MCF 10A (cell line): ENCODE data around the gene RWDD1. TPM values are rescaled to one million over a fixed set of nuclear protein-coding genes. Genes with fewer than 3 reads are reported as not detected.

Experiments
- BruUV-seq: library from RNA; stranded (reverse); fragments of 400-500 nt; replicated peaks from 2 replicates; lab custom pipeline; 2021; lab: Mats Ljungman, UMichigan
- CTCF ChIA-PET: fragments of 300-600 bp; sonication (Branson Sonifier 250); formaldehyde crosslinking; extraction: SDS; loops from one replicate; lab custom pipeline; 2021; ENCODE audit warnings: antibody characterized with exemption, inconsistent platforms; lab: Yijun Ruan, JAX
- POLR2A ChIA-PET: fragments of 300-600, 350-650 bp; sonication (Branson Sonifier 250); formaldehyde crosslinking; extraction: SDS; loops from one replicate; lab custom pipeline; 2020; ENCODE audit warnings: antibody characterized with exemption, inconsistent platforms; lab: Yijun Ruan, JAX
- DNase-seq: peaks from one replicate; pipeline ENCODE4 v3.0.0-alpha.2; 2018; ENCODE audit not compliant: unreplicated experiment
- H3K27ac Mint-ChIP-seq: one replicate; pipeline ENCODE4 v1.8.0; 2022; ENCODE audit warnings: mild to moderate bottlenecking, low read depth, mixed read lengths; ENCODE audit not compliant: unreplicated experiment
- H3K27me3 Mint-ChIP-seq: one replicate; pipeline ENCODE4 v1.8.0; 2022; ENCODE audit warnings: mixed read lengths; ENCODE audit not compliant: insufficient read depth, unreplicated experiment
- H3K36me3 Mint-ChIP-seq: one replicate; pipeline ENCODE4 v1.8.0; 2022; ENCODE audit warnings: mild to moderate bottlenecking, moderate library complexity, mixed read lengths; ENCODE audit not compliant: insufficient read depth, unreplicated experiment
- H3K4me1 Mint-ChIP-seq: one replicate; pipeline ENCODE4 v1.8.0; 2022; ENCODE audit warnings: mixed read lengths; ENCODE audit not compliant: insufficient read depth, unreplicated experiment
- H3K4me3 Mint-ChIP-seq: one replicate; pipeline ENCODE4 v1.8.0; 2022; ENCODE audit warnings: mild to moderate bottlenecking, moderate library complexity, mixed read lengths; ENCODE audit not compliant: unreplicated experiment
- H3K9me3 Mint-ChIP-seq: one replicate; pipeline ENCODE4 v1.8.0; 2022; ENCODE audit warnings: mixed read lengths; ENCODE audit not compliant: unreplicated experiment
- intact Hi-C: fragments of 100-400 bp; cut with micrococcal nuclease; formaldehyde crosslinking; loops from 2 replicates; pipeline ENCODE4 v1.14.1; 2022
- total RNA-seq: library from RNA; stranded (reverse); gene quantifications from 2 replicates; pipeline ENCODE4 v1.2.3, GENCODE V29; 2022
- TF ChIP-seq, protein P1 (sequence below): fragments of 200-600 bp; IDR thresholded peaks from one replicate; pipeline ENCODE4 v1.8.0; 2022; ENCODE audit warnings: antibody characterized with exemption, mild to moderate bottlenecking; ENCODE audit not compliant: unreplicated experiment

Gene RWDD1
- total RNA-seq, 1 experiment from 2014 or later: 57.2 TPM

DNA sequence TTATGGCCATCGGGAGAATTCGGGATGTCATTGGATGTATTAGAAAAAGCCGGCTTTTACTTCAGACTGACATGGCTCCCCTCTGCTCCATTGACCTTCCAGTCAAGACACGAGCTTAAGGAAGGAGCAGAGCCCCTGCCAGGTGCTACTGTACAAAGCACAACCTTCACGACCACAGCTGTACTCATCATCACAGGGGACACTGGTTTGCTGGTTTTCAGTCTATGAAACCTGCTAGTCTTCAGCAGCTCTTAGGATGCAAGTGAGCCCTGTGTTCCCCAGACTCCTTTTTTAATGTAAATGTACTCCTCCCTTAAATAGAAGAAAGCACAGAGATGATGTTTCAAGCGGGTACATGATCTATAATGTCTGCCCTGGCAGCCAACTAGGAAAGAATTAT is 23.9 kb upstream of the RWDD1 start:
- Mint-ChIP-seq H3K9me3 (no peaks in the 10 kb centered on the region), H3K27me3 (no peaks in the 10 kb centered on the region), H3K4me1 (no peaks in the 10 kb centered on the region), H3K27ac (no peak overlapping the region), H3K4me3 (no peak overlapping the region), H3K36me3 (no peaks in the 10 kb centered on the region)
- no TSS peak for BruUV-seq
- DNase-seq: no peak
- CTCF ChIA-PET: interaction anchor here (0.9 to 1.8 kb wide), 4 partner anchors 9 to 15 kb away, joined by 3 to 17 read pairs (median 6); no protein-coding TSS in a partner anchor
- POLR2A ChIA-PET: no interaction called here
- intact Hi-C loops: no loop called here
- TF ChIP-seq, protein P1, sequence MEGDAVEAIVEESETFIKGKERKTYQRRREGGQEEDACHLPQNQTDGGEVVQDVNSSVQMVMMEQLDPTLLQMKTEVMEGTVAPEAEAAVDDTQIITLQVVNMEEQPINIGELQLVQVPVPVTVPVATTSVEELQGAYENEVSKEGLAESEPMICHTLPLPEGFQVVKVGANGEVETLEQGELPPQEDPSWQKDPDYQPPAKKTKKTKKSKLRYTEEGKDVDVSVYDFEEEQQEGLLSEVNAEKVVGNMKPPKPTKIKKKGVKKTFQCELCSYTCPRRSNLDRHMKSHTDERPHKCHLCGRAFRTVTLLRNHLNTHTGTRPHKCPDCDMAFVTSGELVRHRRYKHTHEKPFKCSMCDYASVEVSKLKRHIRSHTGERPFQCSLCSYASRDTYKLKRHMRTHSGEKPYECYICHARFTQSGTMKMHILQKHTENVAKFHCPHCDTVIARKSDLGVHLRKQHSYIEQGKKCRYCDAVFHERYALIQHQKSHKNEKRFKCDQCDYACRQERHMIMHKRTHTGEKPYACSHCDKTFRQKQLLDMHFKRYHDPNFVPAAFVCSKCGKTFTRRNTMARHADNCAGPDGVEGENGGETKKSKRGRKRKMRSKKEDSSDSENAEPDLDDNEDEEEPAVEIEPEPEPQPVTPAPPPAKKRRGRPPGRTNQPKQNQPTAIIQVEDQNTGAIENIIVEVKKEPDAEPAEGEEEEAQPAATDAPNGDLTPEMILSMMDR: no peak

DNA sequence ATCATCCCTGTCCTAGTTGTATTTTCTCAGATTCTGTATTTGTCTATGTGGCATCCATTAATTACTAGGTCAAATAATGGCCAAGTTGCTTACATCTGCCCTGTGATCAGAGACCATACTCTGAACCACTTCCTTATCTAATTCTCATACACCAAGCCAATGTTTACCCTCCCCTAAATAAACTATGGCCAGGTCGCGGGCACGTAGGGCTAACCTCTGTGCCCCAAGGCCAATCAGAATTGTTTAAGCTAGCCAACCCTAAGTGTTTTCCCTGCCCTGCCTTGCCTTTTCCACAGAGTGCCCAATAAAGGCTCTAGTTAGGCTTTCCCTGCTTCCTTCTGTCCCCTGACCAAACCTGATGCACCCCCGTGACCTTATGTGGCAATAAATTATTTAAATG is 20.5 kb upstream of the RWDD1 start:
- Mint-ChIP-seq H3K9me3 (no peaks in the 10 kb centered on the region), H3K27ac (no peak overlapping the region), H3K4me1 (peaks cover 2% of the 10 kb centered on the region), H3K27me3 (no peaks in the 10 kb centered on the region), H3K36me3 (no peaks in the 10 kb centered on the region), H3K4me3 (no peak overlapping the region)
- DNase-seq: no peak
- POLR2A ChIA-PET: interaction anchor here (1.5 kb wide), 1 partner anchor 20 kb away, joined by 6 read pairs; the partner anchor contains the start of gene RWDD1
- BruUV-seq: no TSS peak
- CTCF ChIA-PET: interaction anchor here (3.8 kb wide), 1 partner anchor 10 kb away, joined by 13 read pairs; no protein-coding TSS in a partner anchor
- TF ChIP-seq, protein P1: no peak
- intact Hi-C loops: no loop called here

DNA sequence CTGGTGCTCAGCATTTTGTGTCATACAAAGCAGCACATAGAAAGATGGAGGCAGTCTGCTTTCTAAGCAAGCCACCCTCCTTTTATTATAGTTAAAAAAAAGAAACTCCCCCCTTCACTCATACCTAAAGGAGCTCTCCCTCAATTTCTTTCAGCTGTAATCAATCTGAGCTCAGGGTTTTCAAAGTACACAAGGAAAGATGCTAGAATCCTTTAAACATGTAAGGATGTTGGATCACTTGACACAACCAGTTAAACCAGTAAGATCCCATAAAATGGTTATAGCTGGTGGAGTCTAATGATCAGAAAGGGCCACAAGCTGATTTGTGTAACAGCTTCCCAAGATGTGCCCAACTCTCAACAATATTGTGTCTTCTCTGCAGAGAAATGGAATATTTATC is 17.9 kb upstream of the RWDD1 start, which contains the start of gene CALHM4:
TSS of gene CALHM4 (plus strand) at position 301 of the 400 bp plus-strand sequence. CDS start at position 344, 43 bp downstream.
- no TSS peak for BruUV-seq
- H3K4me3 Mint-ChIP-seq: no peak within 1 kb of the TSS
- no peaks in the 10 kb centered on the region for H3K36me3 Mint-ChIP-seq
- ChIA-PET POLR2A (interaction anchor here (1.6 kb wide), 1 partner anchor 11 kb away, joined by 4 read pairs; no protein-coding TSS in a partner anchor), CTCF (interaction anchor here (0.6 to 1.3 kb wide), 7 partner anchors 9 to 284 kb away, joined by 3 to 12 read pairs (median 3); no protein-coding TSS in a partner anchor)
- intact Hi-C loops: no loop called here
- DNase-seq: no peak
- peaks cover 13% of the 10 kb centered on the region for H3K4me1 Mint-ChIP-seq
- no peaks in the 10 kb centered on the region for H3K27me3 Mint-ChIP-seq
- H3K9me3 Mint-ChIP-seq: no peaks in the 10 kb centered on the region
- H3K27ac Mint-ChIP-seq: no peak within 1 kb of the TSS
- TF ChIP-seq, protein P1: no peak

DNA sequence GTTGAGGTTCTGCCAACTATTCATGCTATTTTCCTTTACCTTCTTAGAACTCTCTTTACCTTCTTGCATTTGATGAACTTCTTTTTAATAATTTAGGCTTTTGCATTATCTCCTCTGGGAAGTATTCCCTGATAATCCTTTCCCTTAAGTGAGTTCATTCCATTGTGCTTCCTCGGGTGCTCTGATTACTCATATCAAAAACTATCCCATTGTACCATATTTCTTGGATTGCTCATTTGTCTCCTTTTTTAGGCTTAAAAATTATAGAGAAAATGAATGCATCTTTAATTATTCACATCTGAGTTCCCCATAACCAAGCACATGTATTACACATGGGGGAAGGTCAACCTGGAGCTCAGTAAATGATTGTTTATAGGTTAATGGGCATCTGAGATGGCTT is 15.2 kb upstream of the RWDD1 start:
- Mint-ChIP-seq H3K27me3 (no peaks in the 10 kb centered on the region), H3K36me3 (no peaks in the 10 kb centered on the region), H3K27ac (peak overlapping the region; percentile 10), H3K4me3 (no peak overlapping the region), H3K9me3 (no peaks in the 10 kb centered on the region), H3K4me1 (peaks cover 13% of the 10 kb centered on the region)
- no TSS peak for BruUV-seq
- TF ChIP-seq, protein P1: no peak
- ChIA-PET CTCF (interaction anchor here (0.9 to 1.8 kb wide), 2 partner anchors 17 to 21 kb away, joined by 3 to 6 read pairs; no protein-coding TSS in a partner anchor), POLR2A (interaction anchor here (0.9 to 1.8 kb wide), 3 partner anchors 13 to 15 kb away, joined by 3 to 8 read pairs (median 3); partner anchors contain the start of gene RWDD1)
- intact Hi-C loops: no loop called here
- DNase-seq: peak; percentile 4
